H1 (cell line): ENCODE results near the gene SLC25A11. TPM values are rescaled to one million over a fixed set of nuclear protein-coding genes. Genes with fewer than 3 reads are reported as not detected.

Experiments
- CTCF ChIA-PET: fragments of 300-600 bp; sonication (Branson Sonifier 250); formaldehyde crosslinking; loops from one replicate; lab custom pipeline; 2021; ENCODE audit not compliant: partially characterized antibody; lab: Charles Lee
- POLR2A ChIA-PET: fragments of 300-600 bp; sonication (Branson Sonifier 250); formaldehyde crosslinking; loops from one replicate; lab custom pipeline; 2021; ENCODE audit warnings: inconsistent platforms; ENCODE audit not compliant: partially characterized antibody; lab: Charles Lee
- DNase-seq, 2 experiments: peaks; one replicate each; pipeline versions ENCODE4 v3.0.0 to v3.0.0-alpha.2; 2010 to 2022; ENCODE audit warnings: low spot score in 2 of 2, low read depth in 1 of 2, mixed read lengths in 1 of 2
- FAIRE-seq: peaks from 2 replicates; lab custom pipeline; 2011; peaks lifted over from hg19 to GRCh38; lab: Jason Lieb, UNC
- H2AFZ ChIP-seq: 2 replicates; pipeline ENCODE4 v1.8.1; 2012; ENCODE audit warnings: low read length, inconsistent platforms
- H2AK5ac ChIP-seq: 2 replicates; pipeline ENCODE4 v1.6.1; 2013; ENCODE audit warnings: low read depth, low read length
- H2BK120ac ChIP-seq: replicated peaks from 2 replicates; pipeline ENCODE3; 2013; ENCODE audit warnings: low read depth, low read length, inconsistent platforms
- H2BK12ac ChIP-seq: 2 replicates; pipeline ENCODE4 v1.6.1; 2013; ENCODE audit warnings: low read depth, low read length
- H2BK15ac ChIP-seq: 2 replicates; pipeline ENCODE4 v1.6.1; 2013; ENCODE audit warnings: low read length
- H2BK20ac ChIP-seq: 2 replicates; pipeline ENCODE4 v1.6.1; 2013; ENCODE audit warnings: low read length
- H2BK5ac ChIP-seq: 2 replicates; pipeline ENCODE4 v1.6.1; 2013; ENCODE audit warnings: low read depth, low read length
- H3K14ac ChIP-seq: 2 replicates; pipeline ENCODE4 v1.6.1; 2013; ENCODE audit warnings: inconsistent platforms; ENCODE audit not compliant: insufficient read length
- H3K18ac ChIP-seq: 2 replicates; pipeline ENCODE4 v1.6.1; 2013; ENCODE audit warnings: low read length; ENCODE audit errors: extremely low read depth
- H3K23ac ChIP-seq: 2 replicates; pipeline ENCODE4 v1.6.1; 2013; ENCODE audit warnings: inconsistent platforms; ENCODE audit not compliant: insufficient read length
- H3K23me2 ChIP-seq: 2 replicates; pipeline ENCODE4 v1.6.1; 2013; ENCODE audit warnings: low read depth, low read length
- H3K27ac ChIP-seq: 2 replicates; pipeline ENCODE4 v1.6.1; 2011; ENCODE audit warnings: low read depth, low read length, inconsistent platforms
- H3K27me3 ChIP-seq, 4 experiments: replicated peaks in 1 of 4; 1 replicate in 1 of 4; 2 replicates in 3 of 4; pipeline versions ENCODE4 v1.6.1 to v1.8.1; 2011 to 2013; ENCODE audit warnings: low read length in 3 of 4, mild to moderate bottlenecking in 3 of 4, inconsistent platforms in 2 of 4, mixed read lengths in 2 of 4, moderate library complexity in 1 of 4; ENCODE audit not compliant: control insufficient read depth in 3 of 4, insufficient read depth in 3 of 4; ENCODE audit errors: extremely low read depth in 1 of 4
- H3K36me3 ChIP-seq, 4 experiments: 2 replicates each; pipeline versions ENCODE4 v1.6.1 to v1.8.1; 2011 to 2013; ENCODE audit warnings: mild to moderate bottlenecking in 4 of 4, low read length in 3 of 4, moderate library complexity in 2 of 4, control low read depth in 1 of 4, inconsistent platforms in 1 of 4; ENCODE audit not compliant: insufficient read depth in 4 of 4, control insufficient read depth in 2 of 4
- H3K4ac ChIP-seq: replicated peaks from 2 replicates; pipeline ENCODE3; 2013; ENCODE audit warnings: low read length, low read depth, mixed read lengths, inconsistent platforms; ENCODE audit not compliant: insufficient read length
- H3K4me1 ChIP-seq, 4 experiments: replicated peaks in 1 of 4; 1 replicate in 1 of 4; 2 replicates in 3 of 4; pipeline versions ENCODE4 v1.6.1 to v1.8.1; 2011 to 2013; ENCODE audit warnings: low read length in 3 of 4, inconsistent platforms in 2 of 4, mixed read lengths in 1 of 4; ENCODE audit not compliant: insufficient read depth in 4 of 4, control insufficient read depth in 3 of 4
- H3K4me2 ChIP-seq, 2 experiments: 2 replicates each; pipeline versions ENCODE4 v1.6.1 to v1.8.1; 2011 to 2013; ENCODE audit warnings: low read depth in 2 of 2, low read length in 2 of 2, control low read depth in 1 of 2, inconsistent platforms in 1 of 2, mild to moderate bottlenecking in 1 of 2; ENCODE audit not compliant: insufficient read depth in 1 of 2
- H3K4me3 ChIP-seq, 4 experiments: fragments of 200-600, 300-600 bp in 1 of 4; sonication (generic), shearing (Covaris generic), sonication (Bioruptor Twin) in 1 of 4; 2 replicates each; pipeline versions ENCODE4 v1.5.1 to v1.8.1; 2011 to 2016; ENCODE audit warnings: low read length in 4 of 4, low read depth in 3 of 4, control low read depth in 2 of 4, inconsistent platforms in 2 of 4, mild to moderate bottlenecking in 2 of 4, mixed read lengths in 1 of 4, moderate library complexity in 1 of 4; ENCODE audit not compliant: insufficient read depth in 2 of 4; ENCODE audit errors: extremely low read depth in 1 of 4
- H3K56ac ChIP-seq: replicated peaks from 2 replicates; pipeline ENCODE3; 2013; ENCODE audit warnings: low read depth, mild to moderate bottlenecking, mixed read lengths, low read length, inconsistent platforms; ENCODE audit not compliant: insufficient read length
- H3K79me1 ChIP-seq: 2 replicates; pipeline ENCODE4 v1.6.1; 2013; ENCODE audit warnings: low read depth, low read length, control low read depth
- H3K79me2 ChIP-seq, 2 experiments: 2 replicates each; pipeline versions ENCODE4 v1.6.1 to v1.8.1; 2012 to 2013; ENCODE audit warnings: low read length in 2 of 2, mild to moderate bottlenecking in 2 of 2, inconsistent platforms in 1 of 2; ENCODE audit not compliant: insufficient read depth in 2 of 2, control insufficient read depth in 1 of 2
- H3K9ac ChIP-seq, 4 experiments: replicated peaks in 1 of 4; 1 replicate in 1 of 4; 2 replicates in 3 of 4; pipeline versions ENCODE4 v1.6.1 to v1.8.1; 2011 to 2013; ENCODE audit warnings: low read depth in 3 of 4, low read length in 3 of 4, control low read depth in 2 of 4, mild to moderate bottlenecking in 2 of 4, moderate library complexity in 2 of 4, inconsistent platforms in 1 of 4; ENCODE audit errors: extremely low read depth in 1 of 4
- H3K9me3 ChIP-seq, 2 experiments: 2 replicates each; pipeline versions ENCODE4 v1.6.1 to v1.8.1; 2012 to 2013; ENCODE audit warnings: mild to moderate bottlenecking in 2 of 2, moderate library complexity in 2 of 2, control low read depth in 1 of 2, inconsistent platforms in 1 of 2, low read depth in 1 of 2, low read length in 1 of 2, mixed read lengths in 1 of 2; ENCODE audit not compliant: insufficient read depth in 2 of 2
- H4K20me1 ChIP-seq, 2 experiments: replicated peaks in 1 of 2; 2 replicates each; pipeline versions ENCODE3 to v1.8.1; 2011 to 2013; ENCODE audit warnings: inconsistent platforms in 2 of 2, low read length in 2 of 2, mild to moderate bottlenecking in 1 of 2; ENCODE audit not compliant: insufficient read depth in 2 of 2, control insufficient read depth in 1 of 2
- H4K5ac ChIP-seq: 2 replicates; pipeline ENCODE4 v1.6.1; 2013; ENCODE audit warnings: low read length, low read depth, mixed read lengths, inconsistent platforms; ENCODE audit not compliant: insufficient read length
- H4K8ac ChIP-seq: 2 replicates; pipeline ENCODE4 v1.8.0; 2013; ENCODE audit warnings: mild to moderate bottlenecking, moderate library complexity, low read length, inconsistent platforms; ENCODE audit not compliant: insufficient read depth; ENCODE audit errors: extremely low read depth
- H4K91ac ChIP-seq: replicated peaks from 2 replicates; pipeline ENCODE3; 2013; ENCODE audit warnings: low read length, mixed read lengths, inconsistent platforms; ENCODE audit not compliant: insufficient read length
- BCL11A ChIP-seq, 2 experiments: IDR thresholded peaks; one replicate each; pipeline ENCODE4 v1.6.1; 2011; ENCODE audit warnings: low read depth in 2 of 2, low read length in 2 of 2, mild to moderate bottlenecking in 2 of 2
- CBX5 ChIP-seq: fragments of 300-800, 300-1000 bp; sonication (generic); IDR thresholded peaks from 2 replicates; pipeline ENCODE4 v1.7.1; 2016; ENCODE audit warnings: antibody characterized with exemption, low read length, low read depth
- CBX8 ChIP-seq: fragments of 300-800, 300-1000 bp; sonication (generic); IDR thresholded peaks from 2 replicates; pipeline ENCODE4 v1.7.1; 2016; ENCODE audit warnings: low read depth, low read length, borderline replicate concordance
- CHD1 ChIP-seq: IDR thresholded peaks from 2 replicates; pipeline ENCODE4 v1.6.1; 2012; ENCODE audit warnings: low read depth, low read length, improper control_type of control experiment
- GTF2F1 ChIP-seq: IDR thresholded peaks from 2 replicates; pipeline ENCODE4 v1.6.1; 2012; ENCODE audit warnings: low read depth, low read length, improper control_type of control experiment, borderline replicate concordance
- HDAC2 ChIP-seq, 2 experiments: fragments of 300-600 bp in 1 of 2; sonication (generic) in 1 of 2; IDR thresholded peaks; 2 replicates each; pipeline ENCODE4 v1.6.1; 2011 to 2012; ENCODE audit warnings: low read depth in 2 of 2, low read length in 2 of 2, mild to moderate bottlenecking in 2 of 2, moderate library complexity in 2 of 2, borderline replicate concordance in 1 of 2, inconsistent platforms in 1 of 2
- HDAC6 ChIP-seq: IDR thresholded peaks from one replicate; pipeline ENCODE4 v1.7.1; 2012; ENCODE audit warnings: low read depth, mild to moderate bottlenecking, inconsistent platforms, low read length, moderate library complexity
- JUND ChIP-seq: IDR thresholded peaks from 2 replicates; pipeline ENCODE4 v1.6.1; 2011; ENCODE audit warnings: mild to moderate bottlenecking, improper control_type of control experiment, low read length
- NRF1 ChIP-seq: IDR thresholded peaks from 2 replicates; pipeline ENCODE4 v1.6.1; 2011; ENCODE audit warnings: mild to moderate bottlenecking, low read depth, low read length, improper control_type of control experiment
- POLR2AphosphoS5 ChIP-seq: IDR thresholded peaks from 2 replicates; pipeline ENCODE4 v1.6.1; 2011; ENCODE audit warnings: low read depth, low read length
- SIN3A ChIP-seq, 2 experiments: IDR thresholded peaks in 1 of 2; conservative IDR thresholded peaks in 1 of 2; 2 replicates each; pipeline ENCODE4 v1.6.1; 2011 to 2012; ENCODE audit warnings: low read length in 2 of 2, improper control_type of control experiment in 1 of 2, low read depth in 1 of 2, mild to moderate bottlenecking in 1 of 2
- SIX5 ChIP-seq: IDR thresholded peaks from 2 replicates; pipeline ENCODE4 v1.6.1; 2011; ENCODE audit warnings: mild to moderate bottlenecking, low read depth, low read length
- TBP ChIP-seq: IDR thresholded peaks from 2 replicates; pipeline ENCODE4 v1.6.1; 2011; ENCODE audit warnings: low read depth, low read length, improper control_type of control experiment
- TEAD4 ChIP-seq: IDR thresholded peaks from 2 replicates; pipeline ENCODE4 v1.6.1; 2012; ENCODE audit warnings: low read depth, low read length, inconsistent platforms, mixed read lengths
- WGBS, 2 experiments: shearing (Covaris generic) in 1 of 2; methylation state at CpG; one replicate each; pipeline versions ENCODE4 v1.1.6 to v1.1.7; 2013 to 2015; ENCODE audit warnings: low lambda C conversion rate in 2 of 2, mixed read lengths in 2 of 2, inconsistent platforms in 1 of 2, low coverage in 1 of 2, missing lambda C conversion rate in 1 of 2; ENCODE audit not compliant: insufficient replicate concordance in 2 of 2, insufficient coverage in 1 of 2, insufficient read length in 1 of 2; ENCODE audit errors: extremely low coverage in 1 of 2, missing lambda C conversion rate in 1 of 2; 5-methylcytosine and 5-hydroxymethylcytosine counted together
- polyA plus RNA-seq, 7 experiments: library from polyadenylated mRNA; depleted of rRNA in 3 of 7; stranded (reverse) in 5 of 7; unstranded in 2 of 7; fragments of >200 nt in 5 of 7; fragments of 200-250 nt in 2 of 7; gene quantifications; 1 replicate in 5 of 7; 2 replicates in 1 of 7; 4 replicates in 1 of 7; pipeline versions ENCODE4 v1.2.1 to v1.2.3, GENCODE V29; 2011 to 2013; ENCODE audit warnings: missing spikeins in 2 of 7, mixed read lengths in 2 of 7
- total RNA-seq: library from RNA; stranded (reverse); fragmentation: NEBNext Ultra II Directional; extraction: Animal tissue kit (Norgen Biotek cat#: 25700); gene quantifications from 2 replicates; pipeline ENCODE4 v1.2.1, GENCODE V29; 2021

Gene SLC25A11
- total and polyA plus RNA-seq, 2 of the 8 experiments (the other 6 are each of a cell fraction or from before 2014, with no cell fraction given), result 55.9 to 97.0 TPM

- Histone ChIP-seq H3K4ac (no peak overlapping the region), H2BK120ac (no peak overlapping the region), H4K91ac (no peak overlapping the region), H2BK20ac (no peak overlapping the region), H3K9me3 (no peaks in the 10 kb centered on the region), H2BK15ac (no peak overlapping the region), H3K27me3 (no peaks in the 10 kb centered on the region), H3K23me2 (peaks cover 15% of the 10 kb centered on the region; the same call in 1 of the 2 replicates), H4K20me1 (peaks cover 0 to 4% of the 10 kb centered on the region in 2 experiments), H2BK12ac (no peak overlapping the region), H3K36me3 (peaks cover 13 to 23% (median 19%) of the 10 kb centered on the region in 4 experiments), H2AK5ac (no peak overlapping the region), H3K56ac (no peak overlapping the region), H2AFZ (no peak overlapping the region), H3K14ac (no peak overlapping the region), H3K4me1 (peaks cover 0 to 11% (median 7%) of the 10 kb centered on the region in 4 experiments; a peak in 6 of 7 replicates), H3K4me2 (peak overlapping the region; percentile 93 to 96; a peak in 1 of 4 replicates), H4K5ac (no peak overlapping the region), H3K79me1 (peaks cover 9% of the 10 kb centered on the region), H3K9ac (no peak overlapping the region; a peak in 2 of 7 replicates), H3K18ac (no peak overlapping the region), H2BK5ac (0 out of 2 replicates have a peak overlapping the region, but pooled peaks have one; percentile 12), H3K23ac (no peak overlapping the region), H3K27ac (no peak overlapping the region), H4K8ac (peak overlapping the region; percentile 42), H3K4me3 (no peak overlapping the region), H3K79me2 (peaks cover 0 to 27% of the 10 kb centered on the region in 2 experiments; a peak in 3 of 4 replicates)
- 93% methylated on average over 11 of the region's 11 CpGs; no CpG with 5 or more reads in 1 of the 2 experiments for WGBS, 2 experiments
- no peak for FAIRE-seq
- ChIA-PET CTCF (interaction anchor here (0.7 to 5.9 kb wide), 5 partner anchors 17 to 207 kb away, joined by 3 to 26 read pairs (median 6); partner anchors contain the start of genes CHRNE, MED11 and SPAG7), POLR2A (interaction anchor here (2.3 to 27.4 kb wide), 6 partner anchors 9 to 42 kb away, joined by 9 to 987 read pairs (median 31); partner anchors contain the start of genes C17orf107, CHRNE, ENO3 and GP1BA)
- no peak for DNase-seq
- TF ChIP-seq GTF2F1 (no peak), JUND (no peak), CHD1 (no peak), NRF1 (no peak), POLR2AphosphoS5 (no peak), SIN3A (conservative IDR thresholded peaks at IDR 0.05 in 1 of 2, IDR thresholded peaks at IDR 0.05 in 1 of 2; ENCODE audit: low read depth in 1 of 2, low read length in 2 of 2) (no peak), HDAC2 (IDR thresholded peaks at IDR 0.05; ENCODE audit: borderline replicate concordance in 1 of 2, low read depth in 2 of 2, low read length in 2 of 2) (no peak), SIX5 (no peak), CBX8 (no peak), BCL11A (IDR thresholded peaks at IDR 0.05; ENCODE audit: low read depth in 2 of 2, low read length in 2 of 2) (no peak), TBP (no peak), HDAC6 (no peak), TEAD4 (no peak), CBX5 (no peak)
Observed at GRCh38 chr17:4938069-4938491, 1.8 kb downstream of the SLC25A11 start.
